Measurements from ENCODE around the gene FBLN2. TPM values are rescaled to one million over a fixed set of nuclear protein-coding genes. Genes with fewer than 3 reads are reported as not detected.

Gene FBLN2
- total RNA-seq, 2 donors from 2014 or later, result 178 to 256 TPM

GRCh38 chr3:13683288-13683687 is 134.4 kb downstream of the FBLN2 start:
- ATAC-seq (no peak), DNase-seq (no peak)
- intact Hi-C loops (cut with DNase I), result no loop called here

GRCh38 chr3:13683772-13684171 is 134.8 kb downstream of the FBLN2 start:
- DNase-seq (no peak), ATAC-seq (no peak)
- intact Hi-C loops (cut with DNase I), result no loop called here

GRCh38 chr3:13684350-13684749 is 135.4 kb downstream of the FBLN2 start:
- DNase-seq (no peak), ATAC-seq (no peak)
- intact Hi-C loops (cut with DNase I), result no loop called here

GRCh38 chr3:13684854-13685253 is 135.9 kb downstream of the FBLN2 start:
- ATAC-seq (no peak), DNase-seq (no peak)

DNA sequence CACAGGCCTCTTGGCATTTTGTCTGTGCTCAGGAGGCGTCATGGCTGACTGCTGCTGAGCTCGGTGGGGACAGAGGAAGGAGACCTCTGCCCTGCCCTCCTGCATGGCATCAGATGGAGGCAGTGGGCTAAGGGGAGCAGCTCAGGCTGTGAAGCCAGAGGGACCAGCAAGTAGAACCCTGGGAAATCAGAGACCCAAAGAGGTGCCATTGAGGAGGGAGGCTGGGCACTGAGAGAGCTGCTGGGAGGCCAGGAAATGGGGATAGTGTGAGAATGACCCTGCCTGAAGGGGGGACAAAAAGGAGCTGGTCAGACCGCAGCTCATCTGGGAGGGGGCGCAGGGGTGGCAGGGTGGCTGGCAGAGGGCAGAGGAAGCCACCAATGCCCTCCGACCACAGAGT is 136.8 kb downstream of the FBLN2 start:
- intact Hi-C loops (cut with DNase I), result no loop called here
- DNase-seq (no peak), ATAC-seq (no peak)

More at GRCh38 chr3:13684854-13685253, 135.9 kb downstream of the FBLN2 start:
- intact Hi-C loops (cut with DNase I), result no loop called here

GRCh38 chr3:13686367-13687160 is 137.6 kb downstream of the FBLN2 start:
- intact Hi-C loops (cut with DNase I), result no loop called here
- no peak for ATAC-seq

GRCh38 chr3:13687517-13687943 is 138.6 kb downstream of the FBLN2 start:
- intact Hi-C loops (cut with DNase I), result no loop called here
- ATAC-seq (no peak), DNase-seq (no peak)

More at GRCh38 chr3:13686367-13687160, 137.6 kb downstream of the FBLN2 start:
- no peak for DNase-seq

Other genes starting within 250 kb of the FBLN2 start
- 1 to 10 TPM; 2.8 to 4.7 TPM for gene NUP210, start 128.8 kb upstream of the FBLN2 start, total RNA-seq
- gene HDAC11, start 68.8 kb upstream of the FBLN2 start, total RNA-seq, result 10 to 100 TPM; 27.6 to 36.0 TPM